ENCODE data around the gene CNTNAP2.

GRCh38 chr7:147068842-147069241 lies 952.2 kb downstream of the CNTNAP2 start:
- TF ChIP-seq CTCF (IDR thresholded peaks at IDR 0.05): no peak
- TF ChIP-seq POLR2A (IDR thresholded peaks at IDR 0.05): no peak
- TF ChIP-seq POLR2AphosphoS5 (IDR thresholded peaks at IDR 0.05): no peak
- no peak for TF ChIP-seq EP300 (IDR thresholded peaks at IDR 0.05)

Data from stomach (tissue), 4 donors.